ENCODE measurements around the gene AFTPH. TPM values are rescaled to one million over a fixed set of nuclear protein-coding genes. Genes with fewer than 3 reads are reported as not detected.

The AFTPH gene
- total RNA-seq, 1 experiment from 2014 or later = 24.3 TPM

GRCh38 chr2:64626963-64627760 is 103.0 kb downstream of the AFTPH start:
- Histone ChIP-seq H3K4me3 (peak overlapping the region; percentile 46), H3K9me3 (replicated peaks) (no peaks in the 10 kb centered on the region), H3K36me3 (peaks cover 5% of the 10 kb centered on the region; the same call in 1 of the 2 replicates), H3K27me3 (no peaks in the 10 kb centered on the region), H3K4me1 (peaks cover 18% of the 10 kb centered on the region), H3K27ac (peak overlapping the region; percentile 92)
- peak; percentile 95 to 96 for DNase-seq

- no peaks in the 10 kb centered on the region for H3K9me3 ChIP-seq (replicated peaks)
- H3K27me3 ChIP-seq = no peaks in the 10 kb centered on the region
- peak overlapping the region; percentile 46 for H3K4me3 ChIP-seq
- H3K4me1 ChIP-seq = peaks cover 15% of the 10 kb centered on the region
- peak overlapping the region; percentile 92 for H3K27ac ChIP-seq
- peaks cover 10% of the 10 kb centered on the region; the same call in 1 of the 2 replicates for H3K36me3 ChIP-seq
- DNase-seq = no peak
Measured at GRCh38 chr2:64627860-64628841, 104.0 kb downstream of the AFTPH start.

GRCh38 chr2:64629329-64629781 is 105.2 kb downstream of the AFTPH start:
- DNase-seq = no peak
- H3K27ac ChIP-seq = no peak overlapping the region
- peaks cover 12% of the 10 kb centered on the region for H3K4me1 ChIP-seq
- H3K27me3 ChIP-seq = no peaks in the 10 kb centered on the region
- no peaks in the 10 kb centered on the region for H3K9me3 ChIP-seq (replicated peaks)
- H3K4me3 ChIP-seq = no peak overlapping the region
- H3K36me3 ChIP-seq = peaks cover 22% of the 10 kb centered on the region

- H3K27me3 ChIP-seq = no peaks in the 10 kb centered on the region
- no peak overlapping the region for H3K4me3 ChIP-seq
- DNase-seq = no peak
- H3K4me1 ChIP-seq = peaks cover 12% of the 10 kb centered on the region
- peaks cover 27% of the 10 kb centered on the region for H3K36me3 ChIP-seq
- no peaks in the 10 kb centered on the region for H3K9me3 ChIP-seq (replicated peaks)
- no peak overlapping the region for H3K27ac ChIP-seq
Measured at GRCh38 chr2:64629875-64630274, 105.7 kb downstream of the AFTPH start.

- Histone ChIP-seq H3K4me3 (no peak overlapping the region), H3K27me3 (no peaks in the 10 kb centered on the region), H3K27ac (no peak overlapping the region), H3K4me1 (peaks cover 12% of the 10 kb centered on the region), H3K9me3 (replicated peaks) (no peaks in the 10 kb centered on the region), H3K36me3 (peaks cover 36% of the 10 kb centered on the region)
- DNase-seq = no peak
Measured at GRCh38 chr2:64630752-64631151, 106.6 kb downstream of the AFTPH start.

GRCh38 chr2:64631771-64632170 is 107.6 kb downstream of the AFTPH start:
- H3K36me3 ChIP-seq = peaks cover 44% of the 10 kb centered on the region
- no peak for DNase-seq

GRCh38 chr2:64632835-64633819 is 109.0 kb downstream of the AFTPH start:
- Histone ChIP-seq H3K9me3 (replicated peaks) (no peaks in the 10 kb centered on the region), H3K4me3 (no peak overlapping the region), H3K4me1 (no peaks in the 10 kb centered on the region; the same call in 1 of the 2 replicates), H3K27me3 (no peaks in the 10 kb centered on the region), H3K36me3 (peaks cover 44% of the 10 kb centered on the region), H3K27ac (no peak overlapping the region)
- DNase-seq = no peak

More at GRCh38 chr2:64631771-64632170, 107.6 kb downstream of the AFTPH start:
- Histone ChIP-seq H3K27ac (no peak overlapping the region), H3K9me3 (replicated peaks) (no peaks in the 10 kb centered on the region), H3K4me1 (peaks cover 6% of the 10 kb centered on the region), H3K4me3 (no peak overlapping the region), H3K27me3 (no peaks in the 10 kb centered on the region)

GRCh38 chr2:64634345-64635267 is 110.5 kb downstream of the AFTPH start:
- Histone ChIP-seq H3K27me3 (no peaks in the 10 kb centered on the region), H3K27ac (no peak overlapping the region), H3K9me3 (replicated peaks) (no peaks in the 10 kb centered on the region), H3K4me1 (no peaks in the 10 kb centered on the region), H3K4me3 (no peak overlapping the region), H3K36me3 (peaks cover 47% of the 10 kb centered on the region)
- no peak for DNase-seq

GRCh38 chr2:64635976-64636911 is 112.1 kb downstream of the AFTPH start:
- Histone ChIP-seq H3K9me3 (replicated peaks) (no peaks in the 10 kb centered on the region), H3K27me3 (no peaks in the 10 kb centered on the region), H3K36me3 (peaks cover 45% of the 10 kb centered on the region), H3K4me1 (no peaks in the 10 kb centered on the region), H3K27ac (no peak overlapping the region), H3K4me3 (no peak overlapping the region)
- DNase-seq = no peak

GRCh38 chr2:64637000-64637635 is 113.0 kb downstream of the AFTPH start:
- Histone ChIP-seq H3K36me3 (peaks cover 41% of the 10 kb centered on the region), H3K4me3 (no peak overlapping the region), H3K4me1 (no peaks in the 10 kb centered on the region), H3K27ac (no peak overlapping the region), H3K27me3 (no peaks in the 10 kb centered on the region), H3K9me3 (replicated peaks) (no peaks in the 10 kb centered on the region)
- DNase-seq = no peak

- peaks cover 39% of the 10 kb centered on the region for H3K36me3 ChIP-seq
- no peaks in the 10 kb centered on the region for H3K27me3 ChIP-seq
- H3K27ac ChIP-seq = no peak overlapping the region
- no peak for DNase-seq
- H3K4me1 ChIP-seq = peaks cover under 1% of the 10 kb centered on the region; the same call in 1 of the 2 replicates
- no peak overlapping the region for H3K4me3 ChIP-seq
- no peaks in the 10 kb centered on the region for H3K9me3 ChIP-seq (replicated peaks)
Measured at GRCh38 chr2:64637931-64638330, 113.8 kb downstream of the AFTPH start.
